ENCODE results near the gene TM9SF4. TPM values are rescaled to one million over a fixed set of nuclear protein-coding genes. Genes with fewer than 3 reads are reported as not detected.

Gene TM9SF4
- total RNA-seq, 2 donors from 2014 or later: 47.0 to 47.4 TPM

GRCh38 chr20:32078791-32079190 is 30.7 kb upstream of the TM9SF4 start:
- no peak overlapping the region for H3K4me3 Mint-ChIP-seq
- no peak for ATAC-seq (replicated peaks)
- H3K27me3 Mint-ChIP-seq: peaks cover 22% of the 10 kb centered on the region
- no peak overlapping the region for H3K27ac Mint-ChIP-seq
- no peaks in the 10 kb centered on the region for H3K4me1 Mint-ChIP-seq
- H3K9me3 Mint-ChIP-seq: no peaks in the 10 kb centered on the region
- no peaks in the 10 kb centered on the region for H3K36me3 Mint-ChIP-seq (ENCODE audit: low read depth)

DNA sequence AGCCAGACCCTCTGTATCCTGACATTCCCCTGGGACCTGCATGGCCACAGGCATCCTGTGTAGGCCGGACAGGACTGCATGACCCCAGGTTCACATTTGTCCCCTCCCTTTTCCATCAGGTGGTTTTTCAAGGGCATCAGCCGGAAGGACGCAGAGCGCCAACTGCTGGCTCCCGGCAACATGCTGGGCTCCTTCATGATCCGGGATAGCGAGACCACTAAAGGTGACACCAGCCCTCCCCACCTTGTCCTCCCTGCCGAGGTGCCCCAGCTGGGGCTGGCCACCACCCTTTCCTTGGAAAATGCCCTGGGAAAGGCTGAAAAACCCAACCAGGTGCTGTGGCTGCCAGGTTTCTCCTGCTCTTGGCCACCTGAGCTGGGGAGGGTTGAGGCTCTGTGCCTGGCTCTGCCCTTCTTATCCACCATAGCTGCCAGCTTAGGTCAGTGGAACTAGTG is 29.8 kb upstream of the TM9SF4 start:
- H3K27ac Mint-ChIP-seq: no peak overlapping the region
- H3K4me1 Mint-ChIP-seq: no peaks in the 10 kb centered on the region
- H3K4me3 Mint-ChIP-seq: no peak overlapping the region
- H3K36me3 Mint-ChIP-seq (ENCODE audit: low read depth): no peaks in the 10 kb centered on the region
- no peak for ATAC-seq (replicated peaks)
- peaks cover 28% of the 10 kb centered on the region for H3K27me3 Mint-ChIP-seq
- H3K9me3 Mint-ChIP-seq: no peaks in the 10 kb centered on the region

GRCh38 chr20:32080783-32081182 is 28.7 kb upstream of the TM9SF4 start:
- Mint-ChIP-seq H3K27ac (no peak overlapping the region), H3K27me3 (peaks cover 36% of the 10 kb centered on the region), H3K9me3 (no peaks in the 10 kb centered on the region), H3K36me3 (ENCODE audit: low read depth) (no peaks in the 10 kb centered on the region), H3K4me1 (no peaks in the 10 kb centered on the region), H3K4me3 (no peak overlapping the region)
- no peak for ATAC-seq (replicated peaks)

GRCh38 chr20:32083469-32083868 is 26.0 kb upstream of the TM9SF4 start:
- Mint-ChIP-seq H3K4me3 (no peak overlapping the region), H3K4me1 (no peaks in the 10 kb centered on the region), H3K9me3 (no peaks in the 10 kb centered on the region), H3K36me3 (ENCODE audit: low read depth) (no peaks in the 10 kb centered on the region), H3K27ac (no peak overlapping the region), H3K27me3 (peaks cover 25% of the 10 kb centered on the region)
- ATAC-seq (replicated peaks): no peak

DNA sequence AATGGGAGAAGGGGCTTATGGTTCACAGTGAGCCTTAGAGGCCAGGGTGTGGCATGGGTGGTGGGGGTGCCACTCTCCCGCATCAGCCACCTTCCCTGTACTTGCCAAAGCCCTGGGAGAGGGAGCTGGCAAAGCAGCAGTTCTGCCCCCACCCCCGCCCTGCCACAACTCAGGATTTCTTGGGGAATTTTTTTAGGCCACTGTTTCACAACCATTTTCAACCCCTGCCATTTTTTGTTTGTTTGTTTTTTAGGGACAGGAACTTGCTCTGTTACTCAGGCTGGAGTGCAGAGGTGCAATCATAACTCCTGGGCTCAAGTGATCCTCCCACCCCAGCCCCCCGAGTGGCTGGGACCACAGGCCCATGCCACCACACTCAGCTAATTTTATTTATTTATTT is 22.4 kb upstream of the TM9SF4 start:
- ATAC-seq (replicated peaks): no peak
- no peaks in the 10 kb centered on the region for H3K4me1 Mint-ChIP-seq
- no peak overlapping the region for H3K27ac Mint-ChIP-seq
- peaks cover 22% of the 10 kb centered on the region for H3K27me3 Mint-ChIP-seq
- H3K4me3 Mint-ChIP-seq: no peak overlapping the region
- no peaks in the 10 kb centered on the region for H3K9me3 Mint-ChIP-seq
- H3K36me3 Mint-ChIP-seq (ENCODE audit: low read depth): no peaks in the 10 kb centered on the region

DNA sequence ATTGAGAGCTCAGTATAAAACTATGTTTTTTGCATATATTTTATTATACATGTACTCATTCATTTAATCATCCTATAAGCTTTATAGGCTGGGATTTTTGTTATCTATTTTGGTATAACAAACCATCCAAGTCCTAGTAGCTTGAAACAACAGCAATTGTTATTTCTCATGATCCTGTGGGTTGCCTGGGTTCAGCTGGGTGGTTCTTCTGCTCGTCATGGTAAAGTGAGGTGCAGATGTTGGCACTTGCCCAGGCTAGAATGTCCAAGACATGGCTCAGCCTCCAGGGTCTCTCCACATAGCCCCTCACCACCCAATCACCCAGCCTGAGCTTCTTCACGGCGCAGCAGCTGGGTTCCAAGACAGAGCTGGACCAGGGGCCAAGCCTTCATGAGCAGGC is 20.8 kb upstream of the TM9SF4 start:
- no peaks in the 10 kb centered on the region for H3K4me1 Mint-ChIP-seq
- H3K36me3 Mint-ChIP-seq (ENCODE audit: low read depth): no peaks in the 10 kb centered on the region
- no peak overlapping the region for H3K4me3 Mint-ChIP-seq
- H3K9me3 Mint-ChIP-seq: no peaks in the 10 kb centered on the region
- no peak for ATAC-seq (replicated peaks)
- no peak overlapping the region for H3K27ac Mint-ChIP-seq
- H3K27me3 Mint-ChIP-seq: peaks cover 14% of the 10 kb centered on the region

GRCh38 chr20:32089637-32090362 is 19.7 kb upstream of the TM9SF4 start:
- Mint-ChIP-seq H3K4me1 (no peaks in the 10 kb centered on the region), H3K27me3 (peaks cover 9% of the 10 kb centered on the region), H3K4me3 (no peak overlapping the region), H3K9me3 (no peaks in the 10 kb centered on the region), H3K27ac (no peak overlapping the region), H3K36me3 (ENCODE audit: low read depth) (no peaks in the 10 kb centered on the region)
- no peak for ATAC-seq (replicated peaks)

DNA sequence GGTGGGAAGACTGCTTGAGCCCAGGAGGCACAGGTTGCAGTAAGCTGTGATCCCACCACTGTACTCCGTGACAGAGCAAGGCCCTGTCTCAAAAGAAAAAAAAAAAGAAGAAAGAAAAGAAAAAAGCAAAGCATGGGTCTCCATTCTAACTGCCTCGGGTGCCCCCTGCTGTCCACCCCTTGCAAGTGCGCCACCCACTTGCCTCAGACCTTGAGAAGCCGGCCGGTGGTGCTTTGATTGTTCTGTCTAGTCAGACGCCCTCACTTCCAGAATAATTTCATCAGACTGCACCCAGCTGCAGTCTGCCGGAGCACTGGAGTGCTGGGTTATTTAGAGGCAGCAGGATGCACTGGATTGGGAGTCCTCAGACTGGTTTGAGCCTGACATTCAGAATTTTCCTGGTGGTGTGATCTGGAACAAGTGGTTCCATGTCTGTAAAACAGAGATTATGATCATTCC is 17.6 kb upstream of the TM9SF4 start:
- peak; percentile 77 for ATAC-seq (replicated peaks)
- H3K4me3 Mint-ChIP-seq: no peak overlapping the region
- peaks cover 3% of the 10 kb centered on the region for H3K27me3 Mint-ChIP-seq
- H3K9me3 Mint-ChIP-seq: no peaks in the 10 kb centered on the region
- H3K4me1 Mint-ChIP-seq: no peaks in the 10 kb centered on the region
- H3K27ac Mint-ChIP-seq: no peak overlapping the region
- H3K36me3 Mint-ChIP-seq (ENCODE audit: low read depth): no peaks in the 10 kb centered on the region

DNA sequence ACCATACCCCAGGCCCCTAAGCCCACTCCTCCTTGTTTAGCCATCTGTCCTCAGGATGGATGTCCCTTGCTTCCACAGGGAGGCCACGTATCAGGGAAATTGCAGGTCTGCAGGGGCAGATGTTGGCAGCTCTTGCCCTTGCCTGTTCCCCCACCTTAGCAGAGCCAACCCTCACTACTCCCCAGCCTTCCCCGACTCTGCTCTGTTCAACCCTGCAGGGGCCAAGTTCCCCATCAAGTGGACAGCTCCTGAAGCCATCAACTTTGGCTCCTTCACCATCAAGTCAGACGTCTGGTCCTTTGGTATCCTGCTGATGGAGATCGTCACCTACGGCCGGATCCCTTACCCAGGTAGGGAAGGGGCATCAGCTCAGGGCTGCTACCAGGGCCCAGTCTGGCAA is 10.7 kb upstream of the TM9SF4 start:
- H3K27me3 Mint-ChIP-seq: peaks cover 15% of the 10 kb centered on the region

GRCh38 chr20:32108814-32109391 is 611 bp upstream of the TM9SF4 start:
- Mint-ChIP-seq H3K4me1 (peaks cover 22% of the 10 kb centered on the region), H3K4me3 (peak overlapping the region; percentile 75), H3K27ac (peak overlapping the region; percentile 94), H3K9me3 (no peaks in the 10 kb centered on the region), H3K36me3 (ENCODE audit: low read depth) (peaks cover 15% of the 10 kb centered on the region), H3K27me3 (peaks cover 1% of the 10 kb centered on the region)
- ATAC-seq (replicated peaks): no peak

More for the DNA sequence above, 10.7 kb upstream of the TM9SF4 start:
- Mint-ChIP-seq H3K4me3 (no peak overlapping the region), H3K4me1 (no peaks in the 10 kb centered on the region), H3K9me3 (no peaks in the 10 kb centered on the region), H3K36me3 (ENCODE audit: low read depth) (no peaks in the 10 kb centered on the region), H3K27ac (no peak overlapping the region)
- ATAC-seq (replicated peaks): no peak

GRCh38 chr20:32110173-32110704 is 725 bp downstream of the TM9SF4 start:
- peaks cover 27% of the 10 kb centered on the region for H3K36me3 Mint-ChIP-seq (ENCODE audit: low read depth)
- H3K9me3 Mint-ChIP-seq: no peaks in the 10 kb centered on the region
- H3K4me1 Mint-ChIP-seq: peaks cover 27% of the 10 kb centered on the region
- peak overlapping the region; percentile 94 for H3K27ac Mint-ChIP-seq
- peak overlapping the region; percentile 75 for H3K4me3 Mint-ChIP-seq
- no peaks in the 10 kb centered on the region for H3K27me3 Mint-ChIP-seq
- peak; percentile 22 for ATAC-seq (replicated peaks)

- peak overlapping the region; percentile 94 for H3K27ac Mint-ChIP-seq
- no peak for ATAC-seq (replicated peaks)
- H3K4me1 Mint-ChIP-seq: peaks cover 29% of the 10 kb centered on the region
- no peaks in the 10 kb centered on the region for H3K9me3 Mint-ChIP-seq
- no peaks in the 10 kb centered on the region for H3K27me3 Mint-ChIP-seq
- peaks cover 32% of the 10 kb centered on the region for H3K36me3 Mint-ChIP-seq (ENCODE audit: low read depth)
- peak overlapping the region; percentile 75 for H3K4me3 Mint-ChIP-seq
These were observed 1.2 kb downstream of the TM9SF4 start for GRCh38 chr20:32110727-32111126.

GRCh38 chr20:32111156-32111686 is 1.7 kb downstream of the TM9SF4 start:
- no peak for ATAC-seq (replicated peaks)
- Mint-ChIP-seq H3K27me3 (no peaks in the 10 kb centered on the region), H3K27ac (peak overlapping the region; percentile 94), H3K9me3 (no peaks in the 10 kb centered on the region), H3K4me1 (peaks cover 29% of the 10 kb centered on the region), H3K4me3 (peak overlapping the region; percentile 75), H3K36me3 (ENCODE audit: low read depth) (peaks cover 36% of the 10 kb centered on the region)

DNA sequence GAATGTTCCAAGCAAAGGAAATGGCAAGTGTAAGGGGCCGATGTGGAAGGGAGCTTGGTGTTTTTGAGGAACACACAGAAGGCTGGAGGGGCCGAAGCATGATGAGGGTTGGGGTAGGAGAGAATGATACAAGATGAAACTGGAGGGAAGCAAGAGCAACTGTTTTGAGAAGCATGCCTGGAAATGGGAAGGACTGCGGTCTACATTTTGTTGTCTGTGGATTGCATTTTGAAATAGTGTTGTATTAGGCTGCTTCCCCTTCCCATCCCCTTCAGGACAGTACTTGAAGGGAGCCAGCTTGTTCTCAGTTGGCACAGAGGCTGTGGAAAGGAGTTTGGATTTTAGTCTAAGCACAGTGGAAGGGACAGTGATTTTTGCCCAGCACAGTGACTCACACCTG is 2.2 kb downstream of the TM9SF4 start:
- H3K9me3 Mint-ChIP-seq: no peaks in the 10 kb centered on the region
- peaks cover 29% of the 10 kb centered on the region for H3K4me1 Mint-ChIP-seq
- peak overlapping the region; percentile 75 for H3K4me3 Mint-ChIP-seq
- H3K27ac Mint-ChIP-seq: peak overlapping the region; percentile 94
- no peaks in the 10 kb centered on the region for H3K27me3 Mint-ChIP-seq
- peaks cover 41% of the 10 kb centered on the region for H3K36me3 Mint-ChIP-seq (ENCODE audit: low read depth)
- no peak for ATAC-seq (replicated peaks)

- Mint-ChIP-seq H3K4me1 (peaks cover 29% of the 10 kb centered on the region), H3K9me3 (no peaks in the 10 kb centered on the region), H3K36me3 (ENCODE audit: low read depth) (peaks cover 42% of the 10 kb centered on the region), H3K27me3 (no peaks in the 10 kb centered on the region), H3K4me3 (peak overlapping the region; percentile 40), H3K27ac (peak overlapping the region; percentile 20)
- ATAC-seq (replicated peaks): peak; percentile 52
These were observed 3.3 kb downstream of the TM9SF4 start for GRCh38 chr20:32112841-32113240.
